Left lung (tissue), 14 donors: ENCODE measurements around the gene VSIG10L. TPM values are rescaled to one million over a fixed set of nuclear protein-coding genes. Genes with fewer than 3 reads are reported as not detected.

Experiments
- ATAC-seq: fragments of 200-7000 bp; cut with Tn5 transposase; one replicate; pipeline ENCODE4 v1.9.1; 2020; ENCODE audit warnings: moderate library complexity
- DNase-seq, 4 donors: peaks; one replicate each; pipeline ENCODE4 v3.0.0-alpha.2; 2013 to 2020
- H3K27ac ChIP-seq, 2 donors: fragments of 200-600 bp; sonication (generic) in 1 of 2; one replicate each; pipeline versions ENCODE4 v1.5.0 to v1.8.0; 2020 to 2021
- H3K27me3 ChIP-seq, 2 donors: fragments of 200-600 bp; sonication (generic) in 1 of 2; one replicate each; pipeline versions ENCODE4 v1.5.0 to v1.8.0; 2020 to 2021
- H3K36me3 ChIP-seq, 2 donors: fragments of 200-600 bp; sonication (generic) in 1 of 2; one replicate each; pipeline versions ENCODE4 v1.5.0 to v1.8.0; 2020 to 2021
- H3K4me1 ChIP-seq, 2 donors: fragments of 200-600 bp; one replicate each; pipeline ENCODE4 v1.8.0; 2021
- H3K4me3 ChIP-seq, 2 donors: fragments of 200-600 bp; sonication (generic) in 1 of 2; one replicate each; pipeline versions ENCODE4 v1.5.0 to v1.8.0; 2020 to 2021; ENCODE audit warnings: mild to moderate bottlenecking in 1 of 2
- H3K9me3 ChIP-seq, 2 donors: fragments of 200-600 bp; sonication (generic) in 1 of 2; one replicate each; pipeline versions ENCODE4 v1.5.0 to v1.8.0; 2020 to 2021
- CTCF ChIP-seq, 2 donors: fragments of 200-600 bp; sonication (generic) in 1 of 2; IDR thresholded peaks; one replicate each; pipeline versions ENCODE4 v1.5.0 to v1.8.0; 2021; ENCODE audit warnings: antibody characterized with exemption in 2 of 2
- intact Hi-C, 2 donors: fragments of 100-400 bp; cut with DNase I; formaldehyde crosslinking; loops; one replicate each; pipeline versions ENCODE4 v1.11.2 to v1.14.2; 2022
- long read RNA-seq, 12 donors: library from polyadenylated mRNA in 2 of 12; unstranded in 2 of 12; transcript quantifications; one replicate each; pipeline ENCODE4 v2.0.0 and lab custom pipeline, GENCODE V29; 2019 to 2026
- polyA plus RNA-seq, 6 donors: library from polyadenylated mRNA; unstranded; fragments of 120-200 nt; gene quantifications; one replicate each; pipeline ENCODE4 v1.2.1, GENCODE V29; 2013; ENCODE audit not compliant: insufficient read length in 6 of 6
- total RNA-seq, 2 donors: library from RNA; stranded (reverse); fragmentation: NEBNext Ultra II Directional; extraction: Animal tissue kit (Norgen Biotek cat#: 25700); gene quantifications; one replicate each; pipeline ENCODE4 v1.2.1, GENCODE V29; 2021
- donor health status: DM: no; HTN: yes; CAD: no.
- donor health status: DM: no; HTN: no; CAD: no.

Gene VSIG10L
- total RNA-seq, result 1 to 10 TPM; 3.5 to 4.1 TPM
- polyA plus RNA-seq, result 1 to 10 TPM; 3.5 to 5.2 (median 3.7) TPM
- long read RNA-seq, donor 1, result 0 reads
- long read RNA-seq, donor 2, result 0 reads
- long read RNA-seq, donor 3, result 0 reads
- long read RNA-seq, donor 4, result 0 reads
- long read RNA-seq, donor 5, result 0 reads
- long read RNA-seq, donor 6, result 0 reads
- long read RNA-seq, donor 7, result 0 reads
- long read RNA-seq, donor 8, result 0 reads
- long read RNA-seq, donor 9, result 0 reads
- long read RNA-seq, donor 10, result 0 reads
- long read RNA-seq, donor 11, result 0 reads
- long read RNA-seq, donor 12, result 0 reads

- intact Hi-C loops, result no loop called here
- no peaks in the 10 kb centered on the region for H3K9me3 ChIP-seq
- H3K36me3 ChIP-seq, result peaks cover 0 to 19% of the 10 kb centered on the region in 2 donors
- TF ChIP-seq CTCF (IDR thresholded peaks at IDR 0.05), result no peak
- no peak within 1 kb of the TSS for H3K4me3 ChIP-seq
- DNase-seq, result no peak
- H3K27me3 ChIP-seq, result peaks cover 0 to 14% of the 10 kb centered on the region in 2 donors
- H3K4me1 ChIP-seq, result peaks cover 2 to 20% of the 10 kb centered on the region in 2 donors
- ATAC-seq, result no peak
- H3K27ac ChIP-seq, result no peak within 1 kb of the TSS
Observed at GRCh38 chr19:51341976-51342580, at the start of gene VSIG10L. Gene VSIG10L, minus strand, starts transcription at chr19:51342139. Its CDS starts 15 bp downstream, at chr19:51342124.

GRCh38 chr19:51391073-51391611 is 49.2 kb upstream of the VSIG10L start:
- peaks cover 0 to 29% of the 10 kb centered on the region in 2 donors for H3K4me1 ChIP-seq

GRCh38 chr19:51389143-51389542 is 47.2 kb upstream of the VSIG10L start:
- no peaks in the 10 kb centered on the region for H3K9me3 ChIP-seq
- no peaks in the 10 kb centered on the region for H3K36me3 ChIP-seq
- peaks cover 0 to 16% of the 10 kb centered on the region in 2 donors for H3K4me1 ChIP-seq
- intact Hi-C loops, result no loop called here
- no peak overlapping the region for H3K27ac ChIP-seq
- ATAC-seq (no peak), DNase-seq (no peak)
- peaks cover 0 to 4% of the 10 kb centered on the region in 2 donors for H3K27me3 ChIP-seq
- TF ChIP-seq CTCF (IDR thresholded peaks at IDR 0.05), result no peak
- H3K4me3 ChIP-seq, result no peak overlapping the region

More at GRCh38 chr19:51391073-51391611, 49.2 kb upstream of the VSIG10L start:
- ATAC-seq, result no peak
- H3K9me3 ChIP-seq, result no peaks in the 10 kb centered on the region
- TF ChIP-seq CTCF (IDR thresholded peaks at IDR 0.05), result no peak
- H3K27me3 ChIP-seq, result peaks cover 0 to 4% of the 10 kb centered on the region in 2 donors
- H3K36me3 ChIP-seq, result no peaks in the 10 kb centered on the region
- H3K27ac ChIP-seq, result peak overlapping the region in 1 of 2 donors; percentile 28
- no peak for DNase-seq
- intact Hi-C loops, result no loop called here
- no peak overlapping the region for H3K4me3 ChIP-seq

GRCh38 chr19:51387924-51388389 is 46.0 kb upstream of the VSIG10L start, which contains the start of gene LIM2:
Gene LIM2, minus strand, starts transcription at chr19:51387974. Its CDS starts 531 bp downstream, at chr19:51387443.
- no peak for TF ChIP-seq CTCF (IDR thresholded peaks at IDR 0.05)
- Histone ChIP-seq H3K9me3 (no peaks in the 10 kb centered on the region), H3K36me3 (no peaks in the 10 kb centered on the region), H3K4me1 (peaks cover 0 to 4% of the 10 kb centered on the region in 2 donors), H3K27ac (no peak within 1 kb of the TSS), H3K4me3 (no peak within 1 kb of the TSS), H3K27me3 (peaks cover 0 to 4% of the 10 kb centered on the region in 2 donors)
- intact Hi-C loops, result no loop called here
- no peak for ATAC-seq
- DNase-seq, result no peak
